DND-41 (cell line): Measurements from ENCODE around the gene MTMR2.

Source experiments
- EZH2 ChIP-seq: IDR thresholded peaks from 3 replicates; pipeline ENCODE4 v1.6.1; 2012; ENCODE audit warnings: borderline replicate concordance, low read depth, mild to moderate bottlenecking, moderate library complexity, low read length, inconsistent platforms; ENCODE audit not compliant: severe bottlenecking
- TF ChIP-seq, protein P1 (sequence below): IDR thresholded peaks from 2 replicates; pipeline ENCODE4 v1.5.1; 2012; ENCODE audit warnings: borderline replicate concordance, low read length, moderate library complexity, mild to moderate bottlenecking; ENCODE audit not compliant: poor library complexity, severe bottlenecking; ENCODE audit errors: extremely low read depth

DNA sequence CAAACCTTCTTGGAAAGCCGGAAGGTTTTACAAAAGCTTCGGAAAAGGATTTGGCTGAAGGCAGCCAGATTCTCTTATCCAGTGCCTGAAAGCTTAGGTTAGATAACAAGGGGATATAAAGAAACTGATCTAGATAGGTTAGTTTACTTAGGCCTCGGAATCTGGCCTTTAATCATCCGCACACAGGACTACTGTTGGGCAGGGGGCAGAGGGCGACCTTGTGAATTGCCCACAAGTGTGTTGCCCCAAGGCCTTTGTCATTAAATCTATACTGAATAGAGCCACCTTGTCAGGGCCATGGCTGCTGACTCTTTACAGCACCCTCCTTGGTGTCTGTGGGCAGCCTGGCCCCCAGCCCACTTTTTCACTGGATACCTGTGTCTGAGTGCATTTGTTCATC is 9.7 kb upstream of the MTMR2 start:
- TF ChIP-seq, protein P1, sequence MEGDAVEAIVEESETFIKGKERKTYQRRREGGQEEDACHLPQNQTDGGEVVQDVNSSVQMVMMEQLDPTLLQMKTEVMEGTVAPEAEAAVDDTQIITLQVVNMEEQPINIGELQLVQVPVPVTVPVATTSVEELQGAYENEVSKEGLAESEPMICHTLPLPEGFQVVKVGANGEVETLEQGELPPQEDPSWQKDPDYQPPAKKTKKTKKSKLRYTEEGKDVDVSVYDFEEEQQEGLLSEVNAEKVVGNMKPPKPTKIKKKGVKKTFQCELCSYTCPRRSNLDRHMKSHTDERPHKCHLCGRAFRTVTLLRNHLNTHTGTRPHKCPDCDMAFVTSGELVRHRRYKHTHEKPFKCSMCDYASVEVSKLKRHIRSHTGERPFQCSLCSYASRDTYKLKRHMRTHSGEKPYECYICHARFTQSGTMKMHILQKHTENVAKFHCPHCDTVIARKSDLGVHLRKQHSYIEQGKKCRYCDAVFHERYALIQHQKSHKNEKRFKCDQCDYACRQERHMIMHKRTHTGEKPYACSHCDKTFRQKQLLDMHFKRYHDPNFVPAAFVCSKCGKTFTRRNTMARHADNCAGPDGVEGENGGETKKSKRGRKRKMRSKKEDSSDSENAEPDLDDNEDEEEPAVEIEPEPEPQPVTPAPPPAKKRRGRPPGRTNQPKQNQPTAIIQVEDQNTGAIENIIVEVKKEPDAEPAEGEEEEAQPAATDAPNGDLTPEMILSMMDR, result no peak
- TF ChIP-seq EZH2, result no peak
